Dedifferentiated amniotic fluid mesenchymal stem cell (primary cell): ENCODE results near the gene AJAP1.
"Not testable (repeated sequence)": the region's sequence is repeated elsewhere in the genome, so short reads cannot be mapped to it uniquely, and the experiment has no call there.

Source experiments
- DNase-seq: peaks from one replicate; pipeline ENCODE4 v3.0.0-alpha.2; 2016; ENCODE audit errors: extremely low spot score

AJAP1 gene, protein sequence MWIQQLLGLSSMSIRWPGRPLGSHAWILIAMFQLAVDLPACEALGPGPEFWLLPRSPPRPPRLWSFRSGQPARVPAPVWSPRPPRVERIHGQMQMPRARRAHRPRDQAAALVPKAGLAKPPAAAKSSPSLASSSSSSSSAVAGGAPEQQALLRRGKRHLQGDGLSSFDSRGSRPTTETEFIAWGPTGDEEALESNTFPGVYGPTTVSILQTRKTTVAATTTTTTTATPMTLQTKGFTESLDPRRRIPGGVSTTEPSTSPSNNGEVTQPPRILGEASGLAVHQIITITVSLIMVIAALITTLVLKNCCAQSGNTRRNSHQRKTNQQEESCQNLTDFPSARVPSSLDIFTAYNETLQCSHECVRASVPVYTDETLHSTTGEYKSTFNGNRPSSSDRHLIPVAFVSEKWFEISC

GRCh38 chr1:4653796-4654725, at the start of gene AJAP1:
Gene AJAP1 (plus strand): TSS chr1:4654609. CDS start chr1:4655426, 817 bp downstream.
- no peak for DNase-seq

GRCh38 chr1:4605158-4605557, 49.3 kb upstream of the AJAP1 start:
- DNase-seq: no peak

DNA sequence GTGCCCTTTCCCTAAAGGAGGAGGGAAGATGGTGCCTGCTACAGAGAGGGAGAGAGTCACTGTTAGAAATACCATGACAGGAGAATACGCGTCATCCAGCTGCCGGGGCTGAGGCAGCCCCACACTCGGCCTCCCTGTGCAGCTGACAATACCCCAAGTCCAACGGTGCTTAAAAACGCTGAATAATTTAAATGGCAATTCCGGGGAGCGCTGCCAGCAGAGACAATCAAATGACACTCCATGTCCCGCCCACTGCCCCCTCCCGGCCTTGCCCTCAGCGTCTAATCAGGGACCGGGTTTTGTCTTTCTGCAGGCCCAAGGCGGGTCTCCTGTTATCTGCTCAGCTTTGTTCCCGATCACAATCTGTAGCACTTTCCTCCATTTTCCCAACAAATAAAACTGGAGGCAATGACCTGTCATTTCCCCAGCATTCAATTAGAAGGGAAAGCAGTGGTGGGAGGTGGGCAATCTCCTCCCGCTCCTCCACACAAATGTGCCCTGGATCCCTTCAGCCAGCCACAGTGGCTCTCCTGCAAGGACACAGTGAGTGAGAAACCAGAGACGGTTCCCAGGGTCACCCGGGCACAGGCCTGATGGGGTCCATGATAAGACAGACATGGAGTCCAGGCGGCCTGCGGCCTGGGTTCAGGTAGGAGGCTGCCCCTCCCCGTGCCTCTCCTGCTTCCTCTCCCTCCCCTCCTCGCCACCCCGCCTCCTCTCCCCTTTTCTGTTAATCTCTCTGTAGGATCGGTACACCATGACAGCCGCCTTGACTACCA, 42.7 kb upstream of the AJAP1 start:
- no peak for DNase-seq

GRCh38 chr1:4612991-4613390, 41.4 kb upstream of the AJAP1 start:
- no peak for DNase-seq

GRCh38 chr1:4613606-4614370, 40.6 kb upstream of the AJAP1 start:
- DNase-seq: no peak

DNA sequence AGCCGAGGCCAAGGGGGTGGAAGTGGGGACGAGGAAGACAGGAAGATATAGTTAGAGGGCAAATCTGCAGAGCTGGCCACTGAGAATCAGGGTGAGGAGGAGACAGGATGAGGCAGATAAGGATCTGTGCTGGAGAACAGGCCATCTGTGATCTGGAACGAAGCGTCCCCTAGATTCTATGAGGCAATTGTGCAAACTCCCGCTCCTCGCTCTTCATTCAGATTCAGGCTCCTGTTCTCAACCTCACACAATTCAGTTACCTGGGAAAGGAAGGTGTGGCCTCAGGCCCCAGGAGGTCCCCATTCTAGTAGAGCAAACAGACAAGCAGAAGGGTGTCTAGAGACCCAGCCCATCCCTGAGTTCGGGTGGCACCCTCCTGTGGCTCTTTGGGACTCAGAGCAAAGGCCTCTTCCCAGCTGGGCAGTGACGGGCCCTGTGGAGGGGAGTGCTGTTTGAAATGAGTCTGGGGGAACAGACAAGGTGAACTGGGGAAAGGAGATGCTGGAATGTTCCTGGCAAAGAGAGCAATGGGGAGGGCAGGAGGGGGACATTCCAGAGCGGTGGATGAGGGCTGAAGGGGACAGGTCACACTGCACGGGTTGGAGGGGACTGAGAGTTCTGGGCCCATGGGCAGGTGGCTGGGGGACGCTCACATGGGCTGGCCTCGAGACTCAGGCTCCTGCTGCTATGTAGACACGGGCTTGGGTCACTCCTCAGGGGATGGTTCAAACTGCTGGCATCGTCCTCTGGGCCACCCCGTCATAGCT, 39.9 kb upstream of the AJAP1 start:
- no peak for DNase-seq

- no peak for DNase-seq
Measured at GRCh38 chr1:4615138-4615470, 39.3 kb upstream of the AJAP1 start.

- DNase-seq: no peak
Measured at GRCh38 chr1:4615501-4615900, 38.9 kb upstream of the AJAP1 start.

DNA sequence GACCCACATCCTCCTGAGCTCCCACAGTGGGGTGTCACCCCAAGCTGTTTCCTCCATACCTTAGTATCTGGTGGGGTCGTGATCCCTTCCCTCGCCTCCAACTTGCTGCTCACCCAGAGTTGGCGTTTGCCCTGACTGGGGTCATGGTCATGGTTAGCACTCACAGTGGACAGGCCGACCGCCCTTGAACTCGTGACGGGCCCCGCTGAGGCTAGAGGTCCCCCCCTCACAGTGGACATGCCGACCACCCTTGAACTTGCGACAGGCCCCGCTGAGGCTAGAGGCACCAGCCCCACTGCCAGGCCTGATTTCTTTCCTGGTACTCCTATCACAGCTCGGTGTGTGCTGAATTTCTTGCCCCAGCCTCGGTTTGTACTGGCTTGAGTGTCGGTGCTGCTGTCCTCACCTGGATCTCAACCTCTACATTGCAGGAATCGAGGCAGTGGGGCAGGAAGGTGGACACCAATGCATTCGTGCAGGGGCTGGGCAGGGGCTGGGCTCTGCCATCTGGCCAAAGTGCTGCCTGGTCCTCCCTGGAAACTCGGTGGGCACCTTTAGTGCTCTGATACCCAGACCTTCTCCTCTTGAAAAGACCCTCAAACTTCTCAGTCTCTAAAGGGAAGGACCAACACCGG, 37.5 kb upstream of the AJAP1 start:
- DNase-seq: no peak

- no peak for DNase-seq
Measured at GRCh38 chr1:4617506-4617905, 36.9 kb upstream of the AJAP1 start.

- DNase-seq: not testable (repeated sequence)
Measured at GRCh38 chr1:4618827-4619226, 35.6 kb upstream of the AJAP1 start.

GRCh38 chr1:4621646-4622045, 32.8 kb upstream of the AJAP1 start:
- no peak for DNase-seq

DNA sequence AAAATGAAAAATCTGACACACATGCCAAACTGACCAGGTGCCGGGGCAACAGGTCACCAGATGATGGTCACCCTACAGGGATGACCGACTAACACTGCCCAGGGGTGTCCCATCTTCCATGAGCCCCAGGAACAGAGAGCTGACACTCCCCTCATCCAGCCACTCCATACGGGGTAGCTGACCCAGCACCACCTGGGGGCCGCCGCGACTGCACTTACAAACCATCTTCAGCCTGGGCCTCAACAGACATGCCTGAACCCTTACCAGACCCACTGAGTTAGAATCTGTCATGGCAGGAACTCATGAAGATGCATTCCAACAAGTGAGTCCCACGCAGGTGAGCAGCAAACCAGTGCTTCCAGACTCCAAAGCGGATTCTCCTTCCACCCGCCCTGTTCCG, 31.6 kb upstream of the AJAP1 start:
- no peak for DNase-seq

GRCh38 chr1:4624141-4624715, 30.2 kb upstream of the AJAP1 start:
- DNase-seq: no peak

DNA sequence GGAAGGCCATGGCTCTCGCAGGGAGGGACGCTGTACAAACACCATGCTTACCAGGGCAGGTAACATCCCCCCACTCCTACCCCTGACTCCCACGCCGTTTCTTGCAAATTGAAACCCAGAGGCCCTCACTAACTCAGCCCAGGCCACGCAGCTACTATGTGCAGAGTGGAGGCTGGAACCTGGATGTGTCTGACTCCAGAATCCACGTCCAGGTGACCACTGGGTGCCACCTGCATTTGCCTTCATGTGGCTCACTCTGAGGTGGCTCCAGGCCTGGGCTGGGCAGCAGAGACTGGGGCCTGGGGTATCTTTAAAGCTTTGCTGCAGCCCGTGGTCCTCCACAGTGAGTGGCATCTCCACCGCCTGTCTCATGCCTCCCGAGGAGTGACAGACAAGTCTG, 29.6 kb upstream of the AJAP1 start:
- no peak for DNase-seq

DNA sequence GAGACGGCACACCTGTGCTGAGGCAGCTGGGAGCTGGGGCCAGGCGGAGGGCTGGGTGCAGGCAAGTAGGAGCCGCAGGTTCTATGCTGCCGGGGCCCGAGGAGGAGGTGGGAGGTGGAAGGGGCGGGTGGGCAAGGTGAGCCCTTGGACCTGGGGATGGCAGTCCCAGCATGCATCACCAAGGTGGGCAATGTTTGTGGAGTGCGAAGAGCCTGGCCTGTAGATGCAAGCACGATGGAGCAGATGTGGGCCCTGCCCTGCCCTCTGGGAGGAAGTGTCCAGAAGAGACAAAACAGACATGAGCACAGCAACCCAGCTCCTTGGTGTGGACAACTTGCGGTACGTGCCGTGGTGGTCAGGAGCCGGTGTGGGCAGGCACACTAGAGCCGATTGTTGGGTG, 28.3 kb upstream of the AJAP1 start:
- no peak for DNase-seq

DNA sequence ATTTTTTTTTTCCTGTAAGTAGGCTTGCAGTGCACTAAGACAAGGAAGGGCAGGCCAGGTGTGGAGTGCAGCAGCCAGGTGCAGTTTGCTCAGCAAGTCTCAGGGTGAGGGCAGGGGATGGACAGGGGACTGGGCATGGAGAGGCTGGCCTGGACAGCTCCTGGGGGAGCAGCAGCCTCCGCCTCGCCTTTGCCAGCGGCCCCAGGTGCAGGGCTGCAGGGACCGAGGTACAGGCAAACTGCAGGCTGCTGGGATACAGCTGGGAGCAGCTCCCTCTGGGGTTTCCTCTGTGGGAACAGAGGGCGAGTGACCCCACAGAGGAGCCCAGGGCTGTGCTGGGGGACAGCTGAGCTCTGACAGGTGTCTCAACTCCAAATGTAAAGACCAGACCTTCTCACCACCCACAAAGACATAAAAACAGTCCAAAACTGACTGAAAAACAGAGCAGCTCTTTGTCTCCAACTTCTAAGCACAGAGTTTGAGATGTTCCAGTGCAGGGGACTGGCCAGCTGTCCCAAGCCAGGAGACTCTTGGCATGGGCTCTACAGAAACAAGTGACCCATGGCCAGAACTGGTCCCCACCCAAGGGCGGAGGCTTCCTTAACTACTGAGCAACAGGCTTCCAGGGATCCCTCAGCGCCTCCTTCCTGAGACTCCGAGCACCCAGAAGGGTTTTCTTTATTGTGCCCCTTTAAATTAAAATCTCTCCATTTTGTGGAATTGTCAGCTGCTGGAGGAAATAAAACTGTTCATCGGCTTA, 27.7 kb upstream of the AJAP1 start:
- no peak for DNase-seq

DNA sequence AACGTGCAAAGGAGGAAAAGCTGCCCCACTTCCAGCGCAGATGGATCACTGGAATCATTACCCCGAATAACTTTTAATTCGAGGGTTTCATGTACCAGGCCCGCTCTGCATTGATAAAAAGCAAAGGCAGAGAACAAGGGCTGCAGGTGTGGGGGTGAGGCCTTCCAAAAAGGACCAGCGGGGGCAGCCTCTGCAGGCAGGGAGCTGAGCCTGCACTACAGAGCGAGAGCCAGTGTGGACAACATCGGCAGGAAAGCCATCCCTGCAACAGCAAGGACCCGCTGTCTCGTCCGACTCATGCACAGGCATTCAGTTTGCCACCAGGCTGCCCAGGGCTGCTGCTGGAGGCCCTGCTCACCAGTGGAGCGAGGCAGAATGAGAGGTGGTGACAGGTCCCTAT, 27.1 kb upstream of the AJAP1 start:
- no peak for DNase-seq

- no peak for DNase-seq
Measured at GRCh38 chr1:4628992-4629391, 25.4 kb upstream of the AJAP1 start.
